IPS-11a (cell line): Measurements from ENCODE around the gene NT5C3A.

Source experiments
- H3K4me3 ChIP-seq: one replicate; pipeline ENCODE4 v1.5.1; 2013; ENCODE audit warnings: low read depth, low read length, control low read depth

Gene NT5C3A

GRCh38 chr7:33076737-33077136 is 14.2 kb upstream of the NT5C3A start:
- H3K4me3 ChIP-seq, result no peak overlapping the region

GRCh38 chr7:33075818-33076518 is 13.4 kb upstream of the NT5C3A start:
- H3K4me3 ChIP-seq, result no peak overlapping the region

GRCh38 chr7:33073243-33073642 is 10.7 kb upstream of the NT5C3A start:
- no peak overlapping the region for H3K4me3 ChIP-seq

GRCh38 chr7:33072471-33072870 is 9.9 kb upstream of the NT5C3A start:
- no peak overlapping the region for H3K4me3 ChIP-seq

GRCh38 chr7:33070831-33071230 is 8.3 kb upstream of the NT5C3A start:
- H3K4me3 ChIP-seq, result no peak overlapping the region

GRCh38 chr7:33070277-33070676 is 7.7 kb upstream of the NT5C3A start:
- no peak overlapping the region for H3K4me3 ChIP-seq

- H3K4me3 ChIP-seq, result no peak overlapping the region
These were observed 5.3 kb upstream of the NT5C3A start for GRCh38 chr7:33067921-33068320.

- H3K4me3 ChIP-seq, result no peak overlapping the region
These were observed 4.2 kb upstream of the NT5C3A start for GRCh38 chr7:33066771-33067170.

- H3K4me3 ChIP-seq, result no peak overlapping the region
These were observed 3.4 kb upstream of the NT5C3A start for GRCh38 chr7:33065981-33066380.

GRCh38 chr7:33062782-33063443 is 337 bp upstream of the NT5C3A start:
- peak overlapping the region; percentile 91 for H3K4me3 ChIP-seq

GRCh38 chr7:33061282-33061937 is 1.2 kb downstream of the NT5C3A start:
- H3K4me3 ChIP-seq, result peak overlapping the region; percentile 91

GRCh38 chr7:33059635-33060034 is 2.9 kb downstream of the NT5C3A start:
- no peak overlapping the region for H3K4me3 ChIP-seq

- no peak overlapping the region for H3K4me3 ChIP-seq
These were observed 7.4 kb downstream of the NT5C3A start for GRCh38 chr7:33055158-33055557.

GRCh38 chr7:33054261-33054964 is 8.2 kb downstream of the NT5C3A start:
- H3K4me3 ChIP-seq, result no peak overlapping the region

GRCh38 chr7:33053721-33054120 is 8.9 kb downstream of the NT5C3A start:
- no peak overlapping the region for H3K4me3 ChIP-seq

- H3K4me3 ChIP-seq, result no peak overlapping the region
These were observed 11.8 kb downstream of the NT5C3A start for GRCh38 chr7:33050535-33051318.

- H3K4me3 ChIP-seq, result no peak overlapping the region
These were observed 13.9 kb downstream of the NT5C3A start for GRCh38 chr7:33048704-33049103.

- no peak overlapping the region for H3K4me3 ChIP-seq
These were observed 14.3 kb downstream of the NT5C3A start for GRCh38 chr7:33048257-33048656.

- H3K4me3 ChIP-seq, result no peak overlapping the region
These were observed 17.6 kb downstream of the NT5C3A start for GRCh38 chr7:33044986-33045385.

GRCh38 chr7:33044401-33044718 is 18.2 kb downstream of the NT5C3A start:
- H3K4me3 ChIP-seq, result no peak overlapping the region
